Aorta (tissue), 5 donors: ENCODE results near the gene FNDC5. TPM values are rescaled to one million over a fixed set of nuclear protein-coding genes. Genes with fewer than 3 reads are reported as not detected.

ENCODE experiments used
- ATAC-seq: fragments of 200-7000 bp; cut with Tn5 transposase; one replicate; pipeline ENCODE4 v1.9.1; 2022; ENCODE audit warnings: moderate library complexity; ENCODE audit not compliant: low FRiP score
- DNase-seq, 2 donors: peaks; one replicate each; pipeline ENCODE4 v3.0.0-alpha.2; 2020
- H3K27ac ChIP-seq, 2 donors: one replicate each; pipeline ENCODE4 v1.5.1; 2013; ENCODE audit warnings: low read length in 2 of 2, mild to moderate bottlenecking in 2 of 2, moderate library complexity in 2 of 2, control low read depth in 1 of 2, inconsistent platforms in 1 of 2, low read depth in 1 of 2
- H3K27me3 ChIP-seq, 2 donors: one replicate each; pipeline ENCODE4 v1.6.1; 2013; ENCODE audit warnings: control low read depth in 1 of 2, low read length in 1 of 2, mild to moderate bottlenecking in 1 of 2, moderate library complexity in 1 of 2; ENCODE audit not compliant: insufficient read depth in 2 of 2, control insufficient read depth in 1 of 2
- H3K36me3 ChIP-seq, 2 donors: one replicate each; pipeline ENCODE4 v1.6.1; 2013; ENCODE audit warnings: control low read depth in 1 of 2, low read length in 1 of 2, mild to moderate bottlenecking in 1 of 2; ENCODE audit not compliant: insufficient read depth in 2 of 2, control insufficient read depth in 1 of 2
- H3K4me1 ChIP-seq, 2 donors: one replicate each; pipeline ENCODE4 v1.6.1; 2013; ENCODE audit warnings: low read length in 2 of 2, control low read depth in 1 of 2, mild to moderate bottlenecking in 1 of 2, moderate library complexity in 1 of 2; ENCODE audit not compliant: insufficient read depth in 2 of 2, control insufficient read depth in 1 of 2
- H3K4me3 ChIP-seq, 2 donors: one replicate each; pipeline ENCODE4 v1.5.1; 2013; ENCODE audit warnings: low read length in 2 of 2, control low read depth in 1 of 2, mild to moderate bottlenecking in 1 of 2
- H3K9me3 ChIP-seq: one replicate; pipeline ENCODE4 v1.6.1; 2013; ENCODE audit warnings: mild to moderate bottlenecking, low read length; ENCODE audit not compliant: control insufficient read depth
- WGBS, 2 donors: extraction: QIAGEN DNeasy Blood & Tissue Kit; methylation state at CpG; one replicate each; pipeline ENCODE4 v1.1.7; 2013; 5-methylcytosine and 5-hydroxymethylcytosine counted together
- intact Hi-C, 2 donors: fragments of 100-400 bp; cut with DNase I; formaldehyde crosslinking; loops; one replicate each; pipeline versions ENCODE4 v1.14.2 to v1.15.0; 2022
- polyA plus RNA-seq, 2 donors: library from polyadenylated mRNA; stranded (reverse); fragments of 200-250 nt; gene quantifications; one replicate each; pipeline ENCODE4 v1.2.3, GENCODE V29; 2013
- total RNA-seq, 2 donors: library from RNA; stranded (reverse); fragmentation: NEBNext Ultra II Directional; extraction: Animal tissue kit (Norgen Biotek cat#: 25700); gene quantifications; one replicate each; pipeline ENCODE4 v1.2.1, GENCODE V29; 2021
- donor health status: healthy with polysubstance abuse.
- donor health status: Bipolar disorder and iron deficiency.
- donor health status: DM: no; HTN: no; CAD: no.
- donor health status: DM: no; HTN: no; CAD: no.
- donor health status: DM: yes; HTN: yes; CAD: no.

Gene FNDC5
- total and polyA plus RNA-seq, 4 donors = 5.6 to 17.6 (median 9.9) TPM

DNA sequence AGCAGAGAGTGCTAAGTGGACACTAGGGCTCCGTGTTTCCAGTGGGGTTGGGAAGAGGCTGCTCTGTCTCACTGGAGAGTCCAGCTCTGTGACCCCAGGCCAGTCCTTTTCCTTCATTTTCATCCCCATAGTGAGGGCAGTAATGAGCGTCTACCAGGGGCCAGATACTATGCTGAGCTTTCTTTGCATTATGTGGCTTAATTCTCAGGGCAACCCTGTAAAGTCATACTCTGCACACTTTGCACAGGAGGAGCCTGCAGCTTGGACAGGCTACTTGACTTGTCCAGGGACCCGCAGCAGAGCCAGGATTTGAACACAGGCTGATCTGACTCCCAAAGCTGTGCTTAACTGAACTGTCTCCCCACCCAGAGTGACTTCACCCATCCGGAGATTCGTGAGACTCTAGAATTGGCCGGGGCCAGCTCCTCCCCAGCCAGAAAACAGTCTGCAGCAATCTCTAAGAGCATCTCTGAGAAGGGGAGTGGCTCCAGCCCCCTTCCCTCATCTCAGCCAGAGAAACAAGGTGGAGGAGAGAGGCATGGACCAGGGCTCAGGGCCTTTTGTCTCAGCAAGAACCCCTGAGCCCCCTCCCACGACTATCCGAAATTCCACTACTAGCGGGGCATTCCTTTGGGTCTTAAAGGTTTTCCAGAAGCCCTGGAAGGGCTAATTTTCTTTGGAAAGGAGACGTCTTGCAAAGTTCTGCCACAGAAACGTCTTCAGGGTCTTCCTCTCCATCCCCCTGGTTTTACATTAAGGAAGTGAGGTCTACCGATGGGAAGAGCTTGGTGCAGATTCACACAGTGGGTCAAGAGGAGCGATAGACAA is 866 bp upstream of the FNDC5 start:
- no peaks in the 10 kb centered on the region for H3K9me3 ChIP-seq
- no peak for ATAC-seq
- DNase-seq = peak in 1 of 2 donors; percentile 61
- H3K27me3 ChIP-seq = no peaks in the 10 kb centered on the region
- intact Hi-C loops = loop anchor here (5.0 kb wide), 4 partner anchors 44 to 216 kb away; partner anchors contain the start of genes S100PBP (in 1 of the 2) and YARS1 (in 1 of the 2)
- no peak overlapping the region for H3K27ac ChIP-seq
- 33 to 40% methylated on average over 13 of the region's 13 CpGs for WGBS, 2 donors
- peak overlapping the region in 1 of 2 donors; percentile 80 for H3K4me3 ChIP-seq
- peaks cover 0 to 3% of the 10 kb centered on the region in 2 donors for H3K4me1 ChIP-seq
- no peaks in the 10 kb centered on the region for H3K36me3 ChIP-seq

DNA sequence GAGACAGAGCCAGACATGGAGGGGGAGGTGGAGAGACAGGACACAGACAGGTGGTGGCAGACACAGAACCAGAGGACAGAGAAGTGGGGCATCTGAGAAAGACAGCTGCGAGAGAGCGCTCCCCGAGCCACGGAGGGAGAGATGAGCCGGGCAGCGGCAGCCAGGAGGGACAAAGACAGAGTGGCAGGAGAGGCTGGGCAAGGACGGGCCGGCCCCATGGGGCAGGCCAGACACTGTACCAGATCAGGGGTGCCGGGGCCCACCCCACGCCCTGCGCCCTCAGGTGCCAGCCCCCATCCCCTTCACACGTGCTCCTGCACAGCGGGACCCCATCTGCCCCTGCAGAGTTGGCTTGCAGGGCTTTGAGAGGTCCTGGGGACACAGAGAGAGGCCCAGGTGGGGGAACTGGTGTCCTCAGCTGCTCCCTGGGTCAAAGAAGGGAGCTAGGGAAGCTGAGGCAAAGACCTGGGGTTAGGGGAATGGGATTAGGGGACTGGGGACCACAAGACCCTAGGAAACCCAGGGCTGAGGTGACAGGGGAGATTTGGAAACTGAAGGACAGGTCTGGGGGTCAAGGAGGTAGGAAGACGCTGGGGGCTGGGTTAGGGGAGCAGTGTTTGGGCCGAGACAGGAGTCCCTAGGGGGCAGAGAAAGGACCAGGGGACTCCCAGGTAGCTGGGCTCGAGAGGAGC is 643 bp downstream of the FNDC5 start:
- peaks cover 0 to 3% of the 10 kb centered on the region in 2 donors for H3K4me1 ChIP-seq
- no peaks in the 10 kb centered on the region for H3K36me3 ChIP-seq
- H3K27ac ChIP-seq = no peak overlapping the region
- no peak for ATAC-seq
- WGBS, 2 donors = 33 to 48% methylated on average over 15 to 16 of the region's 16 CpGs
- H3K4me3 ChIP-seq = peak overlapping the region; percentile 80 to 82
- no peaks in the 10 kb centered on the region for H3K9me3 ChIP-seq
- H3K27me3 ChIP-seq = no peaks in the 10 kb centered on the region
- intact Hi-C loops = loop anchor here (5.0 kb wide), 4 partner anchors 43 to 217 kb away; partner anchors contain the start of genes S100PBP (in 1 of the 2) and YARS1 (in 1 of the 2)
- DNase-seq = peak in 1 of 2 donors; percentile 69

DNA sequence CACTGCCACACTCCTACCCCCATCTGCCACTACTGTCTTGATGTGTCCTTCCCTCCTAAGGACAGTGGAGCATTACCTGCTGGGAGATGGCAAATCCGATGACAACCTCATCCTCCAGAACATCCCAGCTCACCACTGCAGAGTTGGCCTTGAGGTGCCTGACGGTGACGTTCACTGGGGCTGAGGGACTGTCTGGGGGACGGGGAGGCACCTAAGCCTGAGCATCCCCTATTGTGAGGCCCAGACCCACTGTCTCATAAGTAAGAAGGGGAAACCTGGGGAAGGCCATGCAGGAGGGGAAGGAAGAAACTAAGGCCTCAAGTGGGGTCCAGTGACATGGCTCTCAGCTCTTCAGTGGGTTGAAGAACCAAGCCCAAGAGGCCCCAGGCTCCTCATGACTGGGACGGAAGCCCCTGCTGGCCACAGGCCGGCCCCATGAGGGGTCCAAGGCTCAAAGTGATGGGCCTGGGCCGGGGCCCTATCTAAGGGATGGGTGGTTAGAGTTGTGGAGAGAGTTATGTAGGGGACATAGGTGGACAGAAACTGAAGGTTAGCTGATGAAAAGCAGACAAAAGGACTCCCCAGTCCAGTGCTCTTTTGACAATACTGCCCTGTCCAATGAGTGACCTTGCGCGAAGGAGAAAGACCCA is 1.8 kb downstream of the FNDC5 start:
- intact Hi-C loops = no loop called here
- peak overlapping the region in 1 of 2 donors; percentile 15 for H3K27ac ChIP-seq

DNA sequence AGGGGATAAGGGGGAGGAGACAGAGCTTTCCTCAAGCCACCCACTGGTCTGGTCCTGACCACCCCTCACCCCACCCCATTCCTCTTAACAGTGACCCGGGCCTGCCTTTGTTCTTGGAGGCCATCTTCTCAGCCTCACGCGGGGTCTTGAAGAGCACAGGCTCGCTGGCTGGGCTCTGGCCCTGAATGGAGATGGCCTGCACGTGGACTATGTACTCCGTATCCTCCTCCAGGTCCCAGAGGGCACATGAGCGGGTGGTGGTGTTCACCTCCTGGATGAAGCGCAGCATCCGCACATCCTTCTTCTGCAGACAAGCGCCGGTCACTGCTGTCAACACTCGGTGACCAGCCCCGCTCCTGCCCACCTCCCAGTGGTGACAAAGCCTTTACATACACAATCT is 2.6 kb downstream of the FNDC5 start:
- WGBS, 2 donors = 94 to 96% methylated on average over 13 of the region's 13 CpGs
- H3K4me1 ChIP-seq = peaks cover 2 to 3% of the 10 kb centered on the region in 2 donors
- no peak overlapping the region for H3K4me3 ChIP-seq
- intact Hi-C loops = no loop called here
- no peaks in the 10 kb centered on the region for H3K36me3 ChIP-seq
- H3K27ac ChIP-seq = peak overlapping the region in 1 of 2 donors; percentile 22
- no peaks in the 10 kb centered on the region for H3K27me3 ChIP-seq
- H3K9me3 ChIP-seq = no peaks in the 10 kb centered on the region
- no peak for ATAC-seq
- peak in 1 of 2 donors; percentile 68 for DNase-seq

More for the DNA sequence above, 1.8 kb downstream of the FNDC5 start:
- no peak overlapping the region for H3K4me3 ChIP-seq
- peaks cover 2 to 3% of the 10 kb centered on the region in 2 donors for H3K4me1 ChIP-seq
- 91 to 92% methylated on average over 9 of the region's 9 CpGs for WGBS, 2 donors
- ATAC-seq (no peak), DNase-seq (peak in 1 of 2 donors; percentile 66)
- H3K9me3 ChIP-seq = no peaks in the 10 kb centered on the region
- no peaks in the 10 kb centered on the region for H3K27me3 ChIP-seq
- no peaks in the 10 kb centered on the region for H3K36me3 ChIP-seq

DNA sequence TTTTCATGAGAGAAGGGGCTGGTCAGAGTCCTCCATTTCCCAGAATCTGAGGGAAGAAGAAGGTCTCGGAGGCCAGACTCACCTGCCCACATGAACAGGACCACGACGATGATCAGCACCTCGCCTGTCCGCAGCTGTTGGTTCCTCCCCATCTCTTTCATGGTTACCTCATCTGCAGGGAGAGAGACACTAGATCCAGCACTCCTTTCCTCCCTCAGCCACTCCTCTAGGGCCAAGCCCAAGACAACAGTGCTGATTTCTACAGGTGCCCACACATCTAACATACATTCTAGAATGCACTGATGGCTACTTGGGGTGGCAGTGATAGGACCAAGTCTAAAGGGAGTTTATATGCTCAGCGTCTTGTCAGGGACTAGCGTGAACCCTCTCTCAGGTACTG is 3.0 kb downstream of the FNDC5 start:
- ATAC-seq (no peak), DNase-seq (no peak)
- no peaks in the 10 kb centered on the region for H3K9me3 ChIP-seq
- intact Hi-C loops = no loop called here
- peaks cover 2 to 3% of the 10 kb centered on the region in 2 donors for H3K4me1 ChIP-seq
- WGBS, 2 donors = 96% methylated on average over 7 of the region's 7 CpGs
- H3K4me3 ChIP-seq = no peak overlapping the region
- H3K36me3 ChIP-seq = no peaks in the 10 kb centered on the region
- no peak overlapping the region for H3K27ac ChIP-seq
- H3K27me3 ChIP-seq = no peaks in the 10 kb centered on the region

DNA sequence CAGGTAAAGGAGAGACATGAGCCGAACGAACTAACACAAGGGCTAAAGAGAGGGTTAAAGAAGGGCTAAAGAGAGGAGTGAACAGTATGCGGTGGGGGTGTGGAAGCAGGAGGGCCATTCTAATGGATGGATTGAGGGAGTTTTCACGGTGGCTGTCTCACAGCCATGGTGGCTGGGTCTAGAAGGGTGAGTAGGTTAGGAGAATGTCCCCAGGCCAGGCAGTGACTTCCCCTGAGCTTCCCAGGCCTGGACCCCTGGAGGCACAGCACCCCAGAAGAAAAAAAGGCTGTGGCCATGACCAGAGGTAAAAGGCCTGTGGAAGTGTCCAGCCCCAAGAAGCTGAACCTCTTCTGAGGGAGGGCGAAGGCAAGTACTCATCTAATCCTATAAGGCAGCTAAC is 3.6 kb downstream of the FNDC5 start:
- WGBS, 2 donors = 88 to 92% methylated on average over 5 of the region's 5 CpGs
- Histone ChIP-seq H3K9me3 (no peaks in the 10 kb centered on the region), H3K4me3 (no peak overlapping the region), H3K27me3 (no peaks in the 10 kb centered on the region), H3K4me1 (peaks cover 0 to 2% of the 10 kb centered on the region in 2 donors), H3K36me3 (no peaks in the 10 kb centered on the region), H3K27ac (no peak overlapping the region)
- ATAC-seq (no peak), DNase-seq (peak in 1 of 2 donors; percentile 39)
- intact Hi-C loops = no loop called here

DNA sequence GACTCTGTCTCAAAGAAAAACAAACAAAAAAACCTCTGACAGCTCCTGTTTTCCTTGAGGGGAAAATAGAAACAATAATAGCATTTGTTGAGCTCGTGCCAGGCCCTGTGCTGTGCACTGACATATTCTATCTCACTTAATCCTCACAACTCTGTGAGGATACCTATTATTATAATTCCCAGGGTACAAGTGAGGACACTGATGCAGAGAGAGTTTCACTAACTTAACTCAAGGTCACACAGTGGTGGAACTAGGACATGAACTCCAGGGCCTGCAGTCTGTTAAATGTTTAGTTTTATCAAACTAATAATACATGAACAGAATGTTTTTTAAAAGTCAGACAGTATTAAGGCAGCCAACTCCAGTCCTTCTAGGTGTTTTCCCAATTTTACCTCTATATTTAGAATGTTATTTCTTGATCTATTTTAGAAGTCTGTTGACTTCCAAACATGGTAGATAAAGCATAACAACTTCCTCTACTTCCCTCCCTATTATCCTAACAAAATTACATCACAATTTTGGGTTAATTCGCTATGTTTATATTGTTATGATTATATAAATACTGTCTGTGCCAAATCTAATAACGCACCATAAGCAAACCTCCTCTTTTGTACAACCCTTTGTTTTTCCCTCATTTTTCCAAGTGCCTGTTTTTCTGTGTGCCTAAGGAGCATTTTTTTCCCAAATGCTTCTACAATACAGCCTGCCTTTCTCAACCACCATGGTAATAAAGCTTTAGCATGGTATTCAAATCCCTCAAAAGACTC is 4.9 kb downstream of the FNDC5 start:
- Histone ChIP-seq H3K36me3 (no peaks in the 10 kb centered on the region), H3K27ac (no peak overlapping the region), H3K27me3 (no peaks in the 10 kb centered on the region), H3K9me3 (no peaks in the 10 kb centered on the region), H3K4me1 (peaks cover 0 to 6% of the 10 kb centered on the region in 2 donors), H3K4me3 (no peak overlapping the region)
- intact Hi-C loops = no loop called here
- ATAC-seq (no peak), DNase-seq (no peak)
- 3 to 5% methylated on average over 3 of the region's 3 CpGs for WGBS, 2 donors
